ENCODE results near the gene CLDN20. TPM values are rescaled to one million over a fixed set of nuclear protein-coding genes. Genes with fewer than 3 reads are reported as not detected.

Gene CLDN20
- total and polyA plus RNA-seq, 10 of the 15 experiments (the other 5 are each of a cell fraction or from before 2014, with no cell fraction given), result 0.13 to 0.23 TPM; not detected in 8

GRCh38 chr6:155232848-155233247, 31.0 kb upstream of the CLDN20 start (continued):
- no peak for TF ChIP-seq MLLT1 (IDR thresholded peaks at IDR 0.05)
- TF ChIP-seq POLR2AphosphoS5 (IDR thresholded peaks at IDR 0.05; ENCODE audit: low read length), result no peak

GRCh38 chr6:155234167-155234566, 29.6 kb upstream of the CLDN20 start:
- Histone ChIP-seq H3K36me3 (ENCODE audit: control insufficient read depth in 2 of 2, insufficient read depth in 2 of 2, low read length in 1 of 2) (no peaks in the 10 kb centered on the region; a peak in 1 of 4 replicates), H3K9me3 (replicated peaks; ENCODE audit: control insufficient read depth, insufficient read depth, low read length) (no peaks in the 10 kb centered on the region; the same call in 2 of the 3 replicates), H3K27me3 (replicated peaks in 1 of 2; ENCODE audit: control insufficient read depth in 2 of 2, insufficient read depth in 2 of 2, low read length in 1 of 2) (no peaks in the 10 kb centered on the region), H2AFZ (ENCODE audit: control insufficient read depth, low read depth, low read length) (no peak overlapping the region), H3K9ac (ENCODE audit: control insufficient read depth, insufficient read depth, low read length) (no peak overlapping the region), H3K4me2 (ENCODE audit: control insufficient read depth, insufficient read depth) (no peak overlapping the region), H4K20me1 (ENCODE audit: control insufficient read depth, insufficient read depth) (no peaks in the 10 kb centered on the region), H3K27ac (ENCODE audit: control insufficient read depth, insufficient read depth) (no peak overlapping the region), H3K4me1 (ENCODE audit: control insufficient read depth, insufficient read depth, low read length) (peaks cover 4% of the 10 kb centered on the region), H3K79me2 (ENCODE audit: control insufficient read depth, insufficient read depth, low read length) (no peaks in the 10 kb centered on the region), H3K4me3 (no peak overlapping the region)
- CTCF ChIA-PET, result interaction anchor here (0.9 to 4.7 kb wide), 3 partner anchors 13 to 306 kb away, joined by 3 to 20 read pairs (median 4); no protein-coding TSS in a partner anchor
- ATAC-seq, result no peak
- WGBS (ENCODE audit: insufficient coverage, insufficient replicate concordance, low lambda C conversion rate, missing lambda C conversion rate), result 75% methylated on average over 4 of the region's 4 CpGs
- SMC1A ChIA-PET (ENCODE audit: uncharacterized antibody, unreplicated experiment), result interaction anchor here (1.0 to 3.0 kb wide), 5 partner anchors 9 to 559 kb away, joined by 3 to 14 read pairs (median 3); no protein-coding TSS in a partner anchor
- in situ Hi-C loops (cut with MboI), result no loop called here
- BruUV-seq (replicated peaks), result no TSS peak
- no peak for FAIRE-seq
- RAD21 ChIA-PET (ENCODE audit: unreplicated experiment), result no interaction called here
- DNase-seq (ENCODE audit: low read depth, low spot score), result no peak
- TF ChIP-seq BRCA1 (IDR thresholded peaks at IDR 0.05; ENCODE audit: low read depth, low read length) (no peak), TARDBP (IDR thresholded peaks at IDR 0.05; ENCODE audit: borderline replicate concordance) (no peak), FOS (IDR thresholded peaks at IDR 0.05; ENCODE audit: borderline replicate concordance, extremely low read depth, insufficient read length) (no peak), PAX8 (IDR thresholded peaks at IDR 0.05) (no peak), NKRF (conservative IDR thresholded peaks at IDR 0.05) (no peak)
- POLR2A ChIA-PET, result no interaction called here
- intact Hi-C loops (cut with micrococcal nuclease; ENCODE audit: unreplicated experiment), result no loop called here

All from GM12878 (cell line).